Kidney glomerular epithelial cell (primary cell): ENCODE measurements around the gene SLC45A2.
"Not testable (repeated sequence)": the region's sequence is repeated elsewhere in the genome, so short reads cannot be mapped to it uniquely, and the experiment has no call there.

Experiments
- DNase-seq: peaks from one replicate; lab custom pipeline; 2025; lab: John Stamatoyannopoulos, UW

Gene SLC45A2

GRCh38 chr5:33929925-33930690 is 54.4 kb downstream of the SLC45A2 start:
- DNase-seq, result no peak

GRCh38 chr5:33928283-33928682 is 56.2 kb downstream of the SLC45A2 start:
- DNase-seq, result no peak

GRCh38 chr5:33927685-33928084 is 56.8 kb downstream of the SLC45A2 start:
- DNase-seq, result no peak

GRCh38 chr5:33925278-33925677 is 59.2 kb downstream of the SLC45A2 start:
- no peak for DNase-seq

- no peak for DNase-seq
These were observed 63.5 kb downstream of the SLC45A2 start for GRCh38 chr5:33921002-33921401.

- DNase-seq, result not testable (repeated sequence)
These were observed 69.6 kb downstream of the SLC45A2 start for GRCh38 chr5:33914844-33915243.

- not testable (repeated sequence) for DNase-seq
These were observed 78.2 kb downstream of the SLC45A2 start for GRCh38 chr5:33906248-33906647.

GRCh38 chr5:33905381-33905780 is 79.1 kb downstream of the SLC45A2 start:
- DNase-seq, result no peak

GRCh38 chr5:33903118-33903517 is 81.4 kb downstream of the SLC45A2 start:
- no peak for DNase-seq

- DNase-seq, result no peak
These were observed 83.3 kb downstream of the SLC45A2 start for GRCh38 chr5:33901156-33901555.
